ENCODE results near the gene OXLD1.
A peak's percentile ranks its signal among the peaks of the same experiment; 100 is the strongest.

- TF ChIP-seq CTCF (IDR thresholded peaks at IDR 0.05) (no peak), POLR2A (IDR thresholded peaks at IDR 0.05) (peak in 1 of 2 donors; percentile 1)
Measured at GRCh38 chr17:81683584-81684441, 17.4 kb upstream of the OXLD1 start, which contains the start of the genes ARL16 and HGS.

Data from lower leg skin (tissue), 3 donors.